Activated T-cell treated with anti-CD3 and anti-CD28 coated beads, Interleukin-2, amount 50 U/mL, for 72 hours (primary cell): Measurements from ENCODE around the gene SHPK. TPM values are rescaled to one million over a fixed set of nuclear protein-coding genes. Genes with fewer than 3 reads are reported as not detected.

ENCODE experiments used
- ATAC-seq, 2 donors: fragments of 150-1000 bp; cut with Tn5 transposase; replicated peaks in 1 of 2; 2 replicates each; pipeline ENCODE4 v1.10.0; 2021; ENCODE audit warnings: moderate library complexity in 2 of 2, mild to moderate bottlenecking in 1 of 2
- DNase-seq, 2 donors: peaks; one replicate each; pipeline ENCODE4 v3.0.0; 2021 to 2022; ENCODE audit warnings: mixed read lengths in 1 of 2
- H3K27ac Mint-ChIP-seq: one replicate; pipeline ENCODE4 v1.8.0; 2022; ENCODE audit warnings: mild to moderate bottlenecking, moderate library complexity, mixed read lengths
- H3K27me3 Mint-ChIP-seq: one replicate; pipeline ENCODE4 v1.8.0; 2022; ENCODE audit warnings: low read depth, mixed read lengths
- H3K36me3 Mint-ChIP-seq, 2 donors: one replicate each; pipeline ENCODE4 v1.8.0; 2022; ENCODE audit warnings: mixed read lengths in 2 of 2, mild to moderate bottlenecking in 1 of 2; ENCODE audit not compliant: insufficient read depth in 2 of 2
- H3K4me1 Mint-ChIP-seq: one replicate; pipeline ENCODE4 v1.8.0; 2022; ENCODE audit warnings: low read depth, mixed read lengths
- H3K4me3 Mint-ChIP-seq, 2 donors: one replicate each; pipeline ENCODE4 v1.8.0; 2022; ENCODE audit warnings: mild to moderate bottlenecking in 2 of 2, mixed read lengths in 2 of 2, moderate library complexity in 2 of 2
- H3K9me3 Mint-ChIP-seq, 2 donors: one replicate each; pipeline ENCODE4 v1.8.0; 2022; ENCODE audit warnings: mixed read lengths in 2 of 2
- total RNA-seq, 2 donors: library from RNA; stranded (reverse); gene quantifications; one replicate each; pipeline ENCODE4 v1.2.3, GENCODE V29; 2022

The SHPK gene
- 1 to 10 TPM; 9.2 to 9.4 TPM for total RNA-seq

GRCh38 chr17:3636154-3636907, at the start of gene SHPK, which contains the start of gene CTNS:
TSS of gene SHPK (minus strand) at chr17:3636250. CDS start at chr17:3636219, 31 bp downstream.
TSS of gene CTNS (plus strand) at chr17:3636760. CDS start at chr17:3640207, 3,447 bp downstream.
- Mint-ChIP-seq H3K27ac (peak within 1 kb of the TSS; percentile 97), H3K4me3 (peak within 1 kb of the TSS; percentile 95 to 98), H3K9me3 (no peaks in the 10 kb centered on the region), H3K4me1 (peaks cover 49% of the 10 kb centered on the region), H3K36me3 (no peaks in the 10 kb centered on the region), H3K27me3 (no peaks in the 10 kb centered on the region)
- ATAC-seq (peak; percentile 96), DNase-seq (peak; percentile 97)

- peaks cover 17% of the 10 kb centered on the region for H3K4me1 Mint-ChIP-seq
- no peak overlapping the region for H3K27ac Mint-ChIP-seq
- no peaks in the 10 kb centered on the region for H3K27me3 Mint-ChIP-seq
- peaks cover 0 to 7% of the 10 kb centered on the region in 2 donors for H3K36me3 Mint-ChIP-seq
- no peak for DNase-seq
- ATAC-seq = no peak
- no peak overlapping the region for H3K4me3 Mint-ChIP-seq
- no peaks in the 10 kb centered on the region for H3K9me3 Mint-ChIP-seq
Measured at GRCh38 chr17:3685174-3685573, 49.1 kb upstream of the SHPK start.

- no peaks in the 10 kb centered on the region for H3K27me3 Mint-ChIP-seq
- H3K9me3 Mint-ChIP-seq = no peaks in the 10 kb centered on the region
- H3K36me3 Mint-ChIP-seq = peaks cover 0 to 4% of the 10 kb centered on the region in 2 donors
- H3K4me3 Mint-ChIP-seq = no peak overlapping the region
- peaks cover 17% of the 10 kb centered on the region for H3K4me1 Mint-ChIP-seq
- ATAC-seq = peak; percentile 89 to 92
- peak; percentile 60 to 70 for DNase-seq
- H3K27ac Mint-ChIP-seq = no peak overlapping the region
Measured at GRCh38 chr17:3683054-3683511, 47.0 kb upstream of the SHPK start.

GRCh38 chr17:3682033-3682432, 46.0 kb upstream of the SHPK start:
- no peaks in the 10 kb centered on the region for H3K9me3 Mint-ChIP-seq
- H3K27ac Mint-ChIP-seq = no peak overlapping the region
- peaks cover 17% of the 10 kb centered on the region for H3K4me1 Mint-ChIP-seq
- H3K4me3 Mint-ChIP-seq = no peak overlapping the region
- H3K36me3 Mint-ChIP-seq = peaks cover 0 to 6% of the 10 kb centered on the region in 2 donors
- DNase-seq (no peak), ATAC-seq (no peak)
- no peaks in the 10 kb centered on the region for H3K27me3 Mint-ChIP-seq

GRCh38 chr17:3681565-3681964, 45.5 kb upstream of the SHPK start:
- Mint-ChIP-seq H3K4me3 (no peak overlapping the region), H3K27ac (no peak overlapping the region), H3K9me3 (no peaks in the 10 kb centered on the region), H3K4me1 (peaks cover 17% of the 10 kb centered on the region), H3K27me3 (no peaks in the 10 kb centered on the region), H3K36me3 (peaks cover 0 to 6% of the 10 kb centered on the region in 2 donors)
- ATAC-seq (no peak), DNase-seq (no peak)

GRCh38 chr17:3681057-3681456, 45.0 kb upstream of the SHPK start:
- no peak for ATAC-seq
- no peaks in the 10 kb centered on the region for H3K9me3 Mint-ChIP-seq
- H3K36me3 Mint-ChIP-seq = peaks cover 0 to 6% of the 10 kb centered on the region in 2 donors
- H3K4me1 Mint-ChIP-seq = peaks cover 17% of the 10 kb centered on the region
- no peak overlapping the region for H3K4me3 Mint-ChIP-seq
- DNase-seq = no peak
- no peak overlapping the region for H3K27ac Mint-ChIP-seq
- H3K27me3 Mint-ChIP-seq = no peaks in the 10 kb centered on the region

- no peak overlapping the region for H3K4me3 Mint-ChIP-seq
- H3K9me3 Mint-ChIP-seq = no peaks in the 10 kb centered on the region
- no peaks in the 10 kb centered on the region for H3K27me3 Mint-ChIP-seq
- H3K27ac Mint-ChIP-seq = no peak overlapping the region
- DNase-seq (no peak), ATAC-seq (no peak)
- H3K4me1 Mint-ChIP-seq = peaks cover 17% of the 10 kb centered on the region
- H3K36me3 Mint-ChIP-seq = peaks cover 0 to 6% of the 10 kb centered on the region in 2 donors
Measured at GRCh38 chr17:3679531-3680126, 43.6 kb upstream of the SHPK start.

GRCh38 chr17:3678821-3679530, 42.9 kb upstream of the SHPK start:
- Mint-ChIP-seq H3K4me1 (peaks cover 17% of the 10 kb centered on the region), H3K9me3 (no peaks in the 10 kb centered on the region), H3K4me3 (no peak overlapping the region), H3K27me3 (no peaks in the 10 kb centered on the region), H3K27ac (no peak overlapping the region), H3K36me3 (peaks cover 0 to 6% of the 10 kb centered on the region in 2 donors)
- no peak for DNase-seq
- ATAC-seq = no peak

- H3K36me3 Mint-ChIP-seq = peaks cover 0 to 6% of the 10 kb centered on the region in 2 donors
- no peak for ATAC-seq
- no peak for DNase-seq
- no peaks in the 10 kb centered on the region for H3K9me3 Mint-ChIP-seq
- no peak overlapping the region for H3K27ac Mint-ChIP-seq
- H3K27me3 Mint-ChIP-seq = no peaks in the 10 kb centered on the region
- peaks cover 14% of the 10 kb centered on the region for H3K4me1 Mint-ChIP-seq
- H3K4me3 Mint-ChIP-seq = no peak overlapping the region
Measured at GRCh38 chr17:3678095-3678820, 42.2 kb upstream of the SHPK start.

GRCh38 chr17:3675886-3676285, 39.8 kb upstream of the SHPK start:
- ATAC-seq = no peak
- no peaks in the 10 kb centered on the region for H3K9me3 Mint-ChIP-seq
- H3K27me3 Mint-ChIP-seq = no peaks in the 10 kb centered on the region
- peaks cover 7% of the 10 kb centered on the region for H3K4me1 Mint-ChIP-seq
- H3K36me3 Mint-ChIP-seq = peaks cover 0 to 4% of the 10 kb centered on the region in 2 donors
- H3K27ac Mint-ChIP-seq = no peak overlapping the region
- no peak overlapping the region for H3K4me3 Mint-ChIP-seq
- no peak for DNase-seq

GRCh38 chr17:3672571-3672970, 36.5 kb upstream of the SHPK start:
- Mint-ChIP-seq H3K27me3 (no peaks in the 10 kb centered on the region), H3K4me3 (no peak overlapping the region), H3K27ac (no peak overlapping the region), H3K4me1 (peaks cover 26% of the 10 kb centered on the region), H3K9me3 (no peaks in the 10 kb centered on the region), H3K36me3 (peaks cover 2 to 8% of the 10 kb centered on the region in 2 donors)
- no peak for DNase-seq
- ATAC-seq = no peak

GRCh38 chr17:3669548-3669947, 33.5 kb upstream of the SHPK start:
- H3K4me1 Mint-ChIP-seq = peaks cover 33% of the 10 kb centered on the region

GRCh38 chr17:3669085-3669347, 33.0 kb upstream of the SHPK start:
- Mint-ChIP-seq H3K27me3 (no peaks in the 10 kb centered on the region), H3K9me3 (no peaks in the 10 kb centered on the region), H3K4me3 (peak overlapping the region; percentile 99)

More at GRCh38 chr17:3669548-3669947, 33.5 kb upstream of the SHPK start:
- H3K9me3 Mint-ChIP-seq = no peaks in the 10 kb centered on the region
- no peaks in the 10 kb centered on the region for H3K27me3 Mint-ChIP-seq
- H3K27ac Mint-ChIP-seq = peak overlapping the region; percentile 95
- peaks cover 2 to 8% of the 10 kb centered on the region in 2 donors for H3K36me3 Mint-ChIP-seq
- ATAC-seq (no peak), DNase-seq (no peak)
- H3K4me3 Mint-ChIP-seq = peak overlapping the region; percentile 99

More at GRCh38 chr17:3669085-3669347, 33.0 kb upstream of the SHPK start:
- peak overlapping the region; percentile 95 for H3K27ac Mint-ChIP-seq
- DNase-seq = no peak
- peaks cover 33% of the 10 kb centered on the region for H3K4me1 Mint-ChIP-seq
- H3K36me3 Mint-ChIP-seq = peaks cover 2 to 8% of the 10 kb centered on the region in 2 donors
- ATAC-seq = peak in 1 of 2 donors; percentile 1
